Esophagus squamous epithelium (tissue), 5 donors: ENCODE measurements around the gene THPO. TPM values are rescaled to one million over a fixed set of nuclear protein-coding genes. Genes with fewer than 3 reads are reported as not detected.

ENCODE experiments used
- DNase-seq: peaks from one replicate; lab custom pipeline; 2025; lab: John Stamatoyannopoulos, UW
- H3K27ac ChIP-seq, 4 donors: fragments of 200-600 bp; sonication (generic); one replicate each; pipeline ENCODE4 v1.5.1; 2016 to 2019; ENCODE audit warnings: mild to moderate bottlenecking in 1 of 4
- H3K27me3 ChIP-seq, 4 donors: fragments of 200-600 bp; sonication (generic); 1 replicate in 3 of 4; 2 replicates in 1 of 4; pipeline versions ENCODE4 v1.5.1 to v1.6.0; 2017 to 2021; ENCODE audit warnings: antibody characterized with exemption in 1 of 4
- H3K36me3 ChIP-seq, 3 donors: fragments of 200-600 bp; sonication (generic); one replicate each; pipeline ENCODE4 v1.5.1; 2016 to 2019
- H3K4me1 ChIP-seq, 3 donors: fragments of 200-600 bp; sonication (generic); one replicate each; pipeline ENCODE4 v1.5.1; 2017 to 2019
- H3K4me3 ChIP-seq, 4 donors: fragments of 200-600 bp; sonication (generic); 1 replicate in 3 of 4; 2 replicates in 1 of 4; pipeline ENCODE4 v1.5.1; 2016 to 2019; ENCODE audit warnings: mild to moderate bottlenecking in 2 of 4, moderate library complexity in 1 of 4
- H3K9me3 ChIP-seq, 3 donors: fragments of 200-600 bp; sonication (generic); one replicate each; pipeline ENCODE4 v1.5.1; 2016 to 2019
- CTCF ChIP-seq, 6 experiments: fragments of 450-650 bp in 4 of 6; fragments of 200-600 bp in 2 of 6; sonication (generic) in 2 of 6; IDR thresholded peaks; one replicate each; pipeline ENCODE4 v1.5.1; 2016 to 2019; ENCODE audit warnings: antibody characterized with exemption in 6 of 6, mild to moderate bottlenecking in 4 of 6, moderate library complexity in 4 of 6
- POLR2A ChIP-seq, 4 donors: fragments of 450-650 bp; IDR thresholded peaks; one replicate each; pipeline ENCODE4 v1.6.1; 2017; ENCODE audit warnings: antibody characterized with exemption in 4 of 4, mild to moderate bottlenecking in 4 of 4, moderate library complexity in 3 of 4
- WGBS, 2 donors: methylation state at CpG; one replicate each; pipeline ENCODE4 v1.1.5; 2018; 5-methylcytosine and 5-hydroxymethylcytosine counted together
- intact Hi-C: fragments of 100-400 bp; cut with DNase I; formaldehyde crosslinking; loops from one replicate; pipeline ENCODE4 v1.15.0; 2022
- total RNA-seq, 4 donors: library from RNA; depleted of rRNA; stranded (reverse); fragments of >200 nt; gene quantifications; one replicate each; pipeline ENCODE4 v1.1.0, GENCODE V29; 2016
- donor health status: DM: yes; HTN: yes; CAD: no.

Gene THPO
- total RNA-seq, 4 donors from 2014 or later: 0.57 TPM; not detected in 3

GRCh38 chr3:184361932-184362667 lies 15.9 kb downstream of the THPO start:
- peak; percentile 15 for DNase-seq
- TF ChIP-seq CTCF (IDR thresholded peaks at IDR 0.05): no peak
- TF ChIP-seq POLR2A (IDR thresholded peaks at IDR 0.05): peak in 2 of 4 donors; percentile 15 to 30
- intact Hi-C loops: no loop called here
- WGBS, 2 donors: 0 to 5% methylated on average over 12 to 15 of the region's 38 CpGs
- peaks cover 0 to 40% (median 0%) of the 10 kb centered on the region in 3 donors for H3K36me3 ChIP-seq
- H3K27me3 ChIP-seq: no peaks in the 10 kb centered on the region
- H3K9me3 ChIP-seq: no peaks in the 10 kb centered on the region
- H3K27ac ChIP-seq: peak overlapping the region; percentile 97 to 99 (median 98)
- H3K4me1 ChIP-seq: peaks cover 16 to 42% (median 21%) of the 10 kb centered on the region in 3 donors
- H3K4me3 ChIP-seq: peak overlapping the region; percentile 64 to 94 (median 86)

DNA sequence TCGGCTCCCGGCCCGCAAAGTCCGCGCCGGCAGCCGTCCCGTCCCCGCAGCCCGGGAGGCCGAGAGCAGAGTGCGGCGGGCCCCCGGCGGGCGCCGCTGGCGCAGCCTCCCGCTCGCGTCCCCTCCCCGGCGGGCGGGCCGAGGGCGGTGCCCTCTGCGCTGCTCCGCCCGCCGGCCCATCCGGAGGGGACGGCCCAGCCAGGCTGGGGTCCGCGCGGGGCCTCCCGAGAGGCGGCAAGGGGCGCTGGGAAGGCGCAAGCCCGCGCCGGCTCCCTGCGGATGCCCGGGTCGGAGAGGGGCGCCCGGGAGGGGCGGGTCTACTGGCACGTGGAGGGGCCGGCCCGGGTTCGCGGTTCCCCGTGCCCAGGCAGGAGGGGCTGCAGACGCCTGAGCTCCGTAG lies 16.5 kb downstream of the THPO start, which contains the start of the genes CLCN2 and POLR2H:
Gene CLCN2, minus strand, starts transcription at position 74 of the 400 bp plus-strand sequence. CDS start 126 bp downstream, outside the sequence.
Gene POLR2H, plus strand, starts transcription at position 179 of the 400 bp plus-strand sequence. CDS start 1,783 bp downstream, outside the sequence.
- peak within 1 kb of the TSS; percentile 97 to 99 (median 98) for H3K27ac ChIP-seq
- TF ChIP-seq POLR2A (IDR thresholded peaks at IDR 0.05): peak in 2 of 4 donors; percentile 62 to 84
- TF ChIP-seq CTCF (IDR thresholded peaks at IDR 0.05): no peak
- WGBS, 2 donors: no CpG with 5 or more reads among the region's 56 CpGs
- H3K27me3 ChIP-seq: no peaks in the 10 kb centered on the region
- peaks cover 16 to 42% (median 21%) of the 10 kb centered on the region in 3 donors for H3K4me1 ChIP-seq
- H3K4me3 ChIP-seq: peak within 1 kb of the TSS; percentile 64 to 94 (median 86)
- no peaks in the 10 kb centered on the region for H3K9me3 ChIP-seq
- intact Hi-C loops: no loop called here
- no peak for DNase-seq
- peaks cover 0 to 40% (median 0%) of the 10 kb centered on the region in 3 donors for H3K36me3 ChIP-seq

GRCh38 chr3:184360929-184361531 lies 17.0 kb downstream of the THPO start:
- intact Hi-C loops: no loop called here
- peak overlapping the region; percentile 97 to 99 (median 98) for H3K27ac ChIP-seq
- peak overlapping the region; percentile 64 to 94 (median 86) for H3K4me3 ChIP-seq
- 11 to 32% methylated on average over 5 to 15 of the region's 24 CpGs for WGBS, 2 donors
- H3K36me3 ChIP-seq: peaks cover 0 to 40% (median 0%) of the 10 kb centered on the region in 3 donors
- no peak for DNase-seq
- no peak for TF ChIP-seq POLR2A (IDR thresholded peaks at IDR 0.05)
- no peak for TF ChIP-seq CTCF (IDR thresholded peaks at IDR 0.05)
- H3K9me3 ChIP-seq: no peaks in the 10 kb centered on the region
- no peaks in the 10 kb centered on the region for H3K27me3 ChIP-seq
- H3K4me1 ChIP-seq: peaks cover 16 to 42% (median 21%) of the 10 kb centered on the region in 3 donors

GRCh38 chr3:184360070-184360928 lies 17.7 kb downstream of the THPO start:
- TF ChIP-seq POLR2A (IDR thresholded peaks at IDR 0.05) (no peak), CTCF (IDR thresholded peaks at IDR 0.05) (no peak)
- peaks cover 16 to 42% (median 21%) of the 10 kb centered on the region in 3 donors for H3K4me1 ChIP-seq
- no peaks in the 10 kb centered on the region for H3K27me3 ChIP-seq
- H3K4me3 ChIP-seq: peak overlapping the region in 3 of 4 donors; percentile 82 to 94 (median 90)
- intact Hi-C loops: no loop called here
- peaks cover 0 to 40% (median 0%) of the 10 kb centered on the region in 3 donors for H3K36me3 ChIP-seq
- H3K27ac ChIP-seq: no peak overlapping the region
- H3K9me3 ChIP-seq: no peaks in the 10 kb centered on the region
- DNase-seq: no peak
- WGBS, 2 donors: 58 to 63% methylated on average over 10 to 11 of the region's 12 CpGs
